Psoas muscle (tissue), 8 donors: ENCODE results near the gene CASZ1. TPM values are rescaled to one million over a fixed set of nuclear protein-coding genes. Genes with fewer than 3 reads are reported as not detected.

Experiments
- ATAC-seq, 4 donors: fragments of 200-7000 bp; cut with Tn5 transposase; one replicate each; pipeline ENCODE4 v1.9.1; 2020; ENCODE audit warnings: moderate library complexity in 3 of 4, mild to moderate bottlenecking in 2 of 4
- DNase-seq, 2 donors: peaks; one replicate each; pipeline ENCODE4 v3.0.0-alpha.2; 2020
- H3K27ac ChIP-seq: fragments of 200-600 bp; one replicate; pipeline ENCODE4 v1.8.0; 2022
- H3K27me3 ChIP-seq, 3 donors: fragments of 200-600 bp in 1 of 3; one replicate each; pipeline versions ENCODE4 v1.6.1 to v1.8.0; 2013 to 2022; ENCODE audit warnings: low read length in 2 of 3, mild to moderate bottlenecking in 2 of 3, moderate library complexity in 1 of 3; ENCODE audit not compliant: insufficient read depth in 3 of 3
- H3K36me3 ChIP-seq, 2 donors: fragments of 200-600 bp in 1 of 2; one replicate each; pipeline versions ENCODE4 v1.6.1 to v1.8.0; 2013 to 2022; ENCODE audit warnings: low read depth in 1 of 2, mild to moderate bottlenecking in 1 of 2, moderate library complexity in 1 of 2; ENCODE audit not compliant: insufficient read depth in 1 of 2
- H3K4me1 ChIP-seq: fragments of 200-600 bp; one replicate; pipeline ENCODE4 v1.8.0; 2022
- H3K4me3 ChIP-seq: fragments of 200-600 bp; one replicate; pipeline ENCODE4 v1.8.0; 2022; ENCODE audit warnings: mild to moderate bottlenecking
- H3K9me3 ChIP-seq: fragments of 200-600 bp; one replicate; pipeline ENCODE4 v1.8.0; 2022
- CTCF ChIP-seq: fragments of 200-600 bp; IDR thresholded peaks from one replicate; pipeline ENCODE4 v1.8.0; 2022; ENCODE audit warnings: antibody characterized with exemption
- WGBS, 3 donors: extraction: QIAGEN DNeasy Blood & Tissue Kit; methylation state at CpG; one replicate each; pipeline versions ENCODE4 v1.1.6 to v1.1.7; 2013; 5-methylcytosine and 5-hydroxymethylcytosine counted together
- intact Hi-C, 2 donors: fragments of 100-400 bp; cut with DNase I; formaldehyde crosslinking; loops; one replicate each; pipeline versions ENCODE4 v1.11.0 to v1.14.2; 2022
- polyA plus RNA-seq, 3 donors: library from polyadenylated mRNA; stranded (reverse); fragments of 200-250 nt; gene quantifications; one replicate each; pipeline ENCODE4 v1.2.3, GENCODE V29; 2013
- total RNA-seq, 4 donors: library from RNA; stranded (reverse); fragmentation: NEBNext Ultra II Directional in 2 of 4; extraction: Animal tissue kit (Norgen Biotek cat#: 25700) in 2 of 4; gene quantifications; one replicate each; pipeline versions ENCODE4 v1.2.1 to v1.2.4, GENCODE V29; 2021 to 2023
- donor health status: healthy with polysubstance abuse.
- donor health status: DM: no; HTN: no; CAD: no; lungs with moderate emphysema.
- donor health status: Bipolar disorder and iron deficiency.
- donor health status: healthy.
- donor health status: DM: yes; HTN: yes; CAD: no.
- donor health status: DM: no; HTN: no; CAD: no.
- donor health status: DM: no; HTN: no; CAD: no.
- donor health status: DM: yes; HTN: yes; CAD: no.

Gene CASZ1
- total and polyA plus RNA-seq, 7 donors: 2.6 to 83.3 (median 53.1) TPM

- peak overlapping the region; percentile 92 for H3K27ac ChIP-seq
- H3K27me3 ChIP-seq: no peaks in the 10 kb centered on the region
- ATAC-seq (no peak), DNase-seq (no peak)
- H3K36me3 ChIP-seq: peaks cover 0 to 6% of the 10 kb centered on the region in 2 donors
- peaks cover 55% of the 10 kb centered on the region for H3K4me1 ChIP-seq
- no peaks in the 10 kb centered on the region for H3K9me3 ChIP-seq
- no peak overlapping the region for H3K4me3 ChIP-seq
- no peak for TF ChIP-seq CTCF
- WGBS, 3 donors: 68 to 83% (median 76%) methylated on average over 12 of the region's 12 CpGs
- intact Hi-C loops: loop anchor here in 1 of 2 donors (10.0 kb wide), 1 partner anchor 135 kb away; no protein-coding TSS in a partner anchor
Observed at GRCh38 chr1:10669570-10669969, 126.9 kb downstream of the CASZ1 start.

- Histone ChIP-seq H3K27ac (peak overlapping the region; percentile 92), H3K36me3 (peaks cover 0 to 6% of the 10 kb centered on the region in 2 donors), H3K9me3 (no peaks in the 10 kb centered on the region), H3K4me1 (peaks cover 68% of the 10 kb centered on the region), H3K27me3 (no peaks in the 10 kb centered on the region), H3K4me3 (no peak overlapping the region)
- 62 to 64% (median 64%) methylated on average over 38 to 40 of the region's 40 CpGs for WGBS, 3 donors
- DNase-seq (no peak), ATAC-seq (no peak)
- TF ChIP-seq CTCF: no peak
- intact Hi-C loops: loop anchor here in 1 of 2 donors (10.0 kb wide), 1 partner anchor 133 kb away; no protein-coding TSS in a partner anchor
Observed at GRCh38 chr1:10667861-10668761, 128.3 kb downstream of the CASZ1 start.

- no peak for TF ChIP-seq CTCF
- Histone ChIP-seq H3K36me3 (peaks cover 0 to 6% of the 10 kb centered on the region in 2 donors), H3K4me1 (peaks cover 73% of the 10 kb centered on the region), H3K27me3 (no peaks in the 10 kb centered on the region), H3K9me3 (no peaks in the 10 kb centered on the region), H3K27ac (peak overlapping the region; percentile 92), H3K4me3 (no peak overlapping the region)
- intact Hi-C loops: loop anchor here in 1 of 2 donors (10.0 kb wide), 1 partner anchor 131 kb away; no protein-coding TSS in a partner anchor
- WGBS, 3 donors: 61 to 73% (median 67%) methylated on average over 34 to 36 of the region's 36 CpGs
- peak; percentile 77 to 83 (median 81) for ATAC-seq
- peak; percentile 84 to 95 for DNase-seq
Observed at GRCh38 chr1:10665930-10666850, 130.3 kb downstream of the CASZ1 start.

GRCh38 chr1:10665226-10665625 lies 131.2 kb downstream of the CASZ1 start:
- DNase-seq: no peak
- no peak overlapping the region for H3K4me3 ChIP-seq
- peak overlapping the region; percentile 92 for H3K27ac ChIP-seq
- 95 to 97% (median 96%) methylated on average over 31 of the region's 31 CpGs for WGBS, 3 donors
- intact Hi-C loops: loop anchor here in 1 of 2 donors (10.0 kb wide), 1 partner anchor 130 kb away; no protein-coding TSS in a partner anchor
- TF ChIP-seq CTCF: no peak
- H3K27me3 ChIP-seq: no peaks in the 10 kb centered on the region
- ATAC-seq: no peak
- peaks cover 0 to 13% of the 10 kb centered on the region in 2 donors for H3K36me3 ChIP-seq
- H3K4me1 ChIP-seq: peaks cover 72% of the 10 kb centered on the region
- no peaks in the 10 kb centered on the region for H3K9me3 ChIP-seq
